ENCODE measurements around the gene RFXANK. TPM values are rescaled to one million over a fixed set of nuclear protein-coding genes. Genes with fewer than 3 reads are reported as not detected.
A peak's percentile ranks its signal among the peaks of the same experiment; 100 is the strongest.

The RFXANK gene
- total RNA-seq, 1 donor from 2014 or later, result 50.3 TPM

DNA sequence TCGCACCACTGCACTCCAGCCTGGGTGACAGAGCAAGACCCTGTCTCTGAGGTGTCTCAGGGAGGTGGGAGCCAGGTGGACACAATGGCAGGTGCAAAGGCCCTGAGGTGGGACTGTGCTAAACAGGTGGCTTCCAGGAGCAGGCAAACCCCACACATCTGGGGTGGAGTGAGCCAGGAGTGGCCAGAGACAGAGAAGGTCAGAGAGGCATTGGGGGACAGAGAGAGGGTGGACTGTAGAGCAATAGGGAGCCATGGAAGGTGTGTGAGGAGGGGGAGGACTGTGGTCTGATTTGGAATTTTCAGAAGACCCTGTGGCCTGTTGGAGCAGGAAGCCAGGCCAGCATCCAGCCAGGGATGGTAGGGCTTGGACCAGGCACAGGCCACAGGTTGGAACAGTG lies 26.7 kb upstream of the RFXANK start:
- TF ChIP-seq, protein P1, sequence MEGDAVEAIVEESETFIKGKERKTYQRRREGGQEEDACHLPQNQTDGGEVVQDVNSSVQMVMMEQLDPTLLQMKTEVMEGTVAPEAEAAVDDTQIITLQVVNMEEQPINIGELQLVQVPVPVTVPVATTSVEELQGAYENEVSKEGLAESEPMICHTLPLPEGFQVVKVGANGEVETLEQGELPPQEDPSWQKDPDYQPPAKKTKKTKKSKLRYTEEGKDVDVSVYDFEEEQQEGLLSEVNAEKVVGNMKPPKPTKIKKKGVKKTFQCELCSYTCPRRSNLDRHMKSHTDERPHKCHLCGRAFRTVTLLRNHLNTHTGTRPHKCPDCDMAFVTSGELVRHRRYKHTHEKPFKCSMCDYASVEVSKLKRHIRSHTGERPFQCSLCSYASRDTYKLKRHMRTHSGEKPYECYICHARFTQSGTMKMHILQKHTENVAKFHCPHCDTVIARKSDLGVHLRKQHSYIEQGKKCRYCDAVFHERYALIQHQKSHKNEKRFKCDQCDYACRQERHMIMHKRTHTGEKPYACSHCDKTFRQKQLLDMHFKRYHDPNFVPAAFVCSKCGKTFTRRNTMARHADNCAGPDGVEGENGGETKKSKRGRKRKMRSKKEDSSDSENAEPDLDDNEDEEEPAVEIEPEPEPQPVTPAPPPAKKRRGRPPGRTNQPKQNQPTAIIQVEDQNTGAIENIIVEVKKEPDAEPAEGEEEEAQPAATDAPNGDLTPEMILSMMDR (IDR thresholded peaks at IDR 0.05; ENCODE audit: insufficient read depth, low read length, severe bottlenecking), result no peak
- FAIRE-seq, result no peak
- Histone ChIP-seq H3K4me3 (ENCODE audit: low read depth, low read length) (no peak overlapping the region), H3K36me3 (ENCODE audit: control insufficient read depth, insufficient read depth, low read length) (no peaks in the 10 kb centered on the region), H3K27me3 (ENCODE audit: control insufficient read depth, insufficient read depth, low read length) (no peaks in the 10 kb centered on the region)
- no peak for DNase-seq (ENCODE audit: low read depth)

DNA sequence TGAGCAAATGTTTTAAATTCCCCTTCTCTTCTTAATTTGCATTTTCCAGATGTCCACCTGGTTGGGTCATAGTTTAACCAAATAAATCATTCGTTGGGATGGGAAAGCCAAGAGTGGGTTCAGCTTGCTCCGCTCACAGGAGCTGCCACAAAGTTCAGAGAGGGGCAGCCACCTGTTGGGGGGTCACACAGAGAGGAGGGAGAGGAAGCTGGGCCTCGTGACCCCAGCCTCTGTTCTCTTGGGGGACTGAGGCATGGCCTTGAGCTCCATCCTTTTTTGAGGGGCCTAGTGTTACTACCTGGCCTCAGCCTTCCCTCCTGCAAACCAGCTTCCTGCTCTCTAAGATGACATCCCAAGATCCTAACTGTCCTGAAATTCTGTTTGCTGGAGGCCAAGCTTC lies 24.4 kb upstream of the RFXANK start:
- FAIRE-seq, result no peak
- Histone ChIP-seq H3K36me3 (ENCODE audit: control insufficient read depth, insufficient read depth, low read length) (no peaks in the 10 kb centered on the region), H3K4me3 (ENCODE audit: low read depth, low read length) (no peak overlapping the region), H3K27me3 (ENCODE audit: control insufficient read depth, insufficient read depth, low read length) (no peaks in the 10 kb centered on the region)
- DNase-seq (ENCODE audit: low read depth), result no peak
- TF ChIP-seq, protein P1 (IDR thresholded peaks at IDR 0.05; ENCODE audit: insufficient read depth, low read length, severe bottlenecking), result no peak

DNA sequence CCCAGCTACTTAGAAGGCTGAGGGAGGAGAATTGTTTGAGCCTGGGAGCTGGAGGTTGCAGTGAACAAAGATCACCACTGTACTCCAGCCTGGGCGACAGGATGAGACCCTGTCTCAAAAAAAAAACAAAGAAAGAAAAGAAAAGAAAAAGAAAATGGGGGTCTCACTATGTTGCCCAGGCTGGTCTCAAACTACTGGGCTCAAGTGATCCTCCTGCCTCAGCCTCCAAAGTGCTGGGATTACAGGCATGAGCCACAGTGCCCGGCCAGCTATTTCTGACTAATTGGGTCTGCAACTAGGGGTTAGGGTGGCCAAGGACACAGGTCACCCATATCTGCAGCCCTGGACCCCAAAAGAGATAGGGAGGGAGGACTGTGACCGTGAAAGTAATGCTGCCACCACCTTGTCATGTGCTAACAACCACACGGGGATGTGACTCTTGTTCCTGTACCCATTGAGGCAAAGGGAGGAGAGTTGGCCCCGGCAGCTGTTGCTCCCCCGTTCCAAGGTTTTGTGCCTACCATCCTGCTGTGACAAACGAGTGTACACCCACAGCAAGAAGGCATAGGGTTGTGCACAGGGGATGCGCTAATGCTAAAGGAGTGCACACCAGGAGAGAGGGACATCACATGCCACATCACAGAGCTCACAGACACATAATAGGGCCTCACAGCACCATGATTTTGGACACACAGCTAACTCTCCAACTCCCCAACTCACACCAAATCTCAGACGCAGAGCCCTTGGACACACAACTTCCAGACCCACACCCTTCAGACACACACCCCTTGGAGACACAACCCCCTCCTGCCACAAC lies 22.6 kb upstream of the RFXANK start:
- no peak overlapping the region for H3K4me3 ChIP-seq (ENCODE audit: low read depth, low read length)
- no peak for DNase-seq (ENCODE audit: low read depth)
- H3K36me3 ChIP-seq (ENCODE audit: control insufficient read depth, insufficient read depth, low read length), result no peaks in the 10 kb centered on the region
- TF ChIP-seq, protein P1 (IDR thresholded peaks at IDR 0.05; ENCODE audit: insufficient read depth, low read length, severe bottlenecking), result no peak
- no peaks in the 10 kb centered on the region for H3K27me3 ChIP-seq (ENCODE audit: control insufficient read depth, insufficient read depth, low read length)
- FAIRE-seq, result no peak

DNA sequence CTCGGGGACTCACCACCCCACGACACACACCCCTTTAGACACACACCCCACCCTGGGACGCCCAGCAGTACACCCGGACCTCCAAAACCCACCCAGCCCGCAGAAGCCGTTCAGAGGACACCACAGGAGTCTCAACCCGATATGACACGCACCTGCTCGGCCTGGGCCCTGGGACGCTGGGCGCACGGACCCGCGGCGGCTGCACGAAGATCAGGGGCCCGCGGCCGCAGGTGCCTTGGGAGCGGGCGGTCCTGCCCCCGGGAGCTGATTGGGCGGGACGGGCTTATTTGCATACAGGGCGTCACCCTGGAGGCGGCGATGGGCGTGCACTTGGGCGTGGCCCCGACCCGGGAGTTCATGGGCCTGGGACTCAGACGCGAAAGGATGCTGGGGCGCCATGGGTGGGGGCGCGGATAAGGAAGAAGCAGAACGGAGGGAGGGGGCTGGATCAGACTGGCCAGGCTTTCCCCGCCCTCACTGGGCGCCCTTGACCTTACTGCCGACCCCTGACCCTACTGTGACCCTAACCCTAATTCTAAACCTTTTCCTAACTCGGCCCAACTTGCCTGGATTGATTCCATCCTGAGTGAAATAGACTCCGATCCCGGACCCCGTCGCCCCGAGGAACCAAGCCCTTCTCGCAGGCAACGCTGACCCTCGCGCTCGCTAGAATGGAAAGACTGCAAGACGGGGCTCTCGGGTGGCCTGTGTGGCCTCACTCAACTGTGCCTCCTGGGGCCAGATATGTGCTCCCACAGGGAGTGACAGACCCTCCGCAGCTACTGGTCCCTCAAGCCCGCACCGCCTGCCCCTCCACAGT lies 21.8 kb upstream of the RFXANK start, which contains the start of gene MEF2B:
MEF2B (minus strand) TSS at position 211 of the 820 bp plus-strand sequence. CDS start 19,528 bp downstream, outside the sequence.
- FAIRE-seq, result no peak
- TF ChIP-seq, protein P1 (IDR thresholded peaks at IDR 0.05; ENCODE audit: insufficient read depth, low read length, severe bottlenecking), result no peak
- no peaks in the 10 kb centered on the region for H3K36me3 ChIP-seq (ENCODE audit: control insufficient read depth, insufficient read depth, low read length)
- no peaks in the 10 kb centered on the region for H3K27me3 ChIP-seq (ENCODE audit: control insufficient read depth, insufficient read depth, low read length)
- DNase-seq (ENCODE audit: low read depth), result peak; percentile 47
- H3K4me3 ChIP-seq (ENCODE audit: low read depth, low read length), result no peak within 1 kb of the TSS

DNA sequence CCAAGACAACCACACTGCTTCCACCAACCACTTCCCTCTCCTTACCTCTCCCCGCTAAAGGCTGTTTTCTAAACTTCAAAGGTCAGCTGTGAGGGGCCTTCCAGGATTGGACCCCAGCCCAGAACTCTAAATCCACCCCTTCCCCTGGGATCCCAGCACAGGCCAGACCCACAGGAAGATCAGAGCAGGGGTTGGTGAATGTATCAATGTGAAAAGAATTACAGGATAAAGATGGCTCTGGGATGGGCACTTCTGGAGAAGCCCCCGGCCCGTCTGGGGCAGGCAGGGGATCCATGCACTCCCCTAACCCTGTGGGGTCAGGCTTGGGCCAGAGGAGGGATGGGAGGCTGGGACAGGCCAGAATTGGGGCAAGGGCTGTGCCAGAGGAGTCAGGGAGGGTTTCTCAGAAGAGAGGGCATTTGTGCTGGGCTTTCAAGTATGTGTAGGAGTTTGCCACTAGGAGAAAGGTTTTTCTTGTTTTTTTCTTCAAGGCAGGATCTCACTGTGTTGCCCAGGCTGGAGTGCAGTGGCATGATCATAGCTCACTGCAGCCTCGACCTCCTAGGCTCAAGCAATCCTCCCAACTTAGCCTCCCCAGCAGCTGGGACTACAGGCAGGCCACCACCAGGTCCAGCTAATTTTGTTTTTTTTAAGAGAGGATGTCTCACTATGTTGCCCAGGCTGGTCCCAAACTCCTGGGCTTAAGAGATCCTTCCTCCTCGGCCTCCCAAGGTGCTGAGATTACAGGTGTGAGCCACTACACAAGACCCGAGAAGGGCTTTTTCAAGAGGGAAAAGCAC lies 21.0 kb upstream of the RFXANK start:
- DNase-seq (ENCODE audit: low read depth), result no peak
- H3K27me3 ChIP-seq (ENCODE audit: control insufficient read depth, insufficient read depth, low read length), result no peaks in the 10 kb centered on the region
- TF ChIP-seq, protein P1 (IDR thresholded peaks at IDR 0.05; ENCODE audit: insufficient read depth, low read length, severe bottlenecking), result no peak
- H3K36me3 ChIP-seq (ENCODE audit: control insufficient read depth, insufficient read depth, low read length), result no peaks in the 10 kb centered on the region
- FAIRE-seq, result no peak
- H3K4me3 ChIP-seq (ENCODE audit: low read depth, low read length), result no peak overlapping the region

All from bronchial epithelial cell (primary cell).